Liver (tissue), 9 donors: ENCODE measurements around the gene CDRT4. TPM values are rescaled to one million over a fixed set of nuclear protein-coding genes. Genes with fewer than 3 reads are reported as not detected.

Experiments
- DNase-seq: peaks from one replicate; pipeline ENCODE4 v3.0.0-alpha.2; 2017; ENCODE audit warnings: low spot score
- H3K27ac ChIP-seq, 2 donors: one replicate each; pipeline ENCODE4 v1.7.0; 2013; ENCODE audit warnings: inconsistent platforms in 2 of 2, low read length in 2 of 2, control low read depth in 1 of 2, low read depth in 1 of 2, mild to moderate bottlenecking in 1 of 2
- H3K27me3 ChIP-seq, 4 donors: one replicate each; pipeline versions ENCODE4 v1.6.1 to v1.7.0; 2013; ENCODE audit warnings: low read length in 3 of 4, inconsistent platforms in 1 of 4, mild to moderate bottlenecking in 1 of 4, moderate library complexity in 1 of 4; ENCODE audit not compliant: control insufficient read depth in 4 of 4, insufficient read depth in 4 of 4
- H3K36me3 ChIP-seq, 4 donors: one replicate each; pipeline versions ENCODE4 v1.6.1 to v1.7.0; 2013; ENCODE audit warnings: low read length in 3 of 4, mild to moderate bottlenecking in 3 of 4, low read depth in 1 of 4, moderate library complexity in 1 of 4; ENCODE audit not compliant: control insufficient read depth in 4 of 4, insufficient read depth in 3 of 4
- H3K4me1 ChIP-seq, 4 donors: one replicate each; pipeline versions ENCODE4 v1.6.1 to v1.7.0; 2013; ENCODE audit warnings: low read length in 3 of 4, mild to moderate bottlenecking in 3 of 4, moderate library complexity in 1 of 4; ENCODE audit not compliant: control insufficient read depth in 4 of 4, insufficient read depth in 4 of 4
- H3K4me3 ChIP-seq, 3 donors: one replicate each; pipeline versions ENCODE4 v1.6.1 to v1.7.0; 2013; ENCODE audit warnings: low read length in 3 of 3, control low read depth in 1 of 3, low read depth in 1 of 3, mild to moderate bottlenecking in 1 of 3
- H3K9ac ChIP-seq, 2 donors: one replicate each; pipeline ENCODE4 v1.7.0; 2013; ENCODE audit warnings: low read length in 2 of 2, mild to moderate bottlenecking in 2 of 2, moderate library complexity in 2 of 2, control low read depth in 1 of 2, low read depth in 1 of 2
- H3K9me3 ChIP-seq, 4 donors: one replicate each; pipeline versions ENCODE4 v1.6.1 to v1.7.0; 2013; ENCODE audit warnings: low read length in 3 of 4; ENCODE audit not compliant: control insufficient read depth in 4 of 4
- ATF3 ChIP-seq: IDR thresholded peaks from 2 replicates; pipeline ENCODE4 v1.6.1; 2016; ENCODE audit warnings: antibody characterized with exemption
- CTCF ChIP-seq: fragments of 150-350 bp; IDR thresholded peaks from 2 replicates; pipeline ENCODE4 v1.5.1; 2017; ENCODE audit warnings: improper control_type of control experiment, low read depth, low read length; ENCODE audit not compliant: missing input control
- EGR1 ChIP-seq, 2 donors: IDR thresholded peaks; 2 replicates each; pipeline ENCODE4 v1.6.1; 2016 to 2018; ENCODE audit warnings: antibody characterized with exemption in 2 of 2, low read depth in 2 of 2
- FOXA1 ChIP-seq: IDR thresholded peaks from 2 replicates; pipeline ENCODE4 v1.6.1; 2016; ENCODE audit warnings: antibody characterized with exemption
- FOXA2 ChIP-seq: IDR thresholded peaks from 2 replicates; pipeline ENCODE4 v1.6.1; 2016; ENCODE audit warnings: antibody characterized with exemption
- GABPA ChIP-seq, 2 donors: IDR thresholded peaks in 1 of 2; conservative IDR thresholded peaks in 1 of 2; 2 replicates each; pipeline ENCODE4 v1.6.1; 2016; ENCODE audit warnings: antibody characterized with exemption in 2 of 2, mild to moderate bottlenecking in 1 of 2, moderate library complexity in 1 of 2
- HNF4A ChIP-seq, 2 donors: conservative IDR thresholded peaks; 2 replicates each; pipeline ENCODE4 v1.6.1; 2016; ENCODE audit warnings: antibody characterized with exemption in 2 of 2, mild to moderate bottlenecking in 2 of 2
- HNF4G ChIP-seq: IDR thresholded peaks from 2 replicates; pipeline ENCODE4 v1.6.1; 2016; ENCODE audit warnings: antibody characterized with exemption
- JUND ChIP-seq, 2 donors: IDR thresholded peaks; 2 replicates each; pipeline ENCODE4 v1.6.1; 2016; ENCODE audit warnings: antibody characterized with exemption in 2 of 2
- MAX ChIP-seq: IDR thresholded peaks from 2 replicates; pipeline ENCODE4 v1.6.1; 2016; ENCODE audit warnings: antibody characterized with exemption
- NR2F2 ChIP-seq: IDR thresholded peaks from 2 replicates; pipeline ENCODE4 v1.6.1; 2016; ENCODE audit warnings: antibody characterized with exemption
- RAD21 ChIP-seq, 2 donors: IDR thresholded peaks; 2 replicates each; pipeline ENCODE4 v1.6.1; 2016; ENCODE audit warnings: antibody characterized with exemption in 2 of 2, mild to moderate bottlenecking in 2 of 2
- REST ChIP-seq: IDR thresholded peaks from 2 replicates; pipeline ENCODE4 v1.6.1; 2016; ENCODE audit warnings: antibody characterized with exemption, mild to moderate bottlenecking
- RXRA ChIP-seq, 2 donors: IDR thresholded peaks; 2 replicates each; pipeline ENCODE4 v1.6.1; 2017 to 2018; ENCODE audit warnings: antibody characterized with exemption in 2 of 2, mild to moderate bottlenecking in 1 of 2
- SP1 ChIP-seq: IDR thresholded peaks from 2 replicates; pipeline ENCODE4 v1.6.1; 2018; ENCODE audit warnings: antibody characterized with exemption, mild to moderate bottlenecking
- TAF1 ChIP-seq: conservative IDR thresholded peaks from 2 replicates; pipeline ENCODE4 v1.6.1; 2016; ENCODE audit warnings: antibody characterized with exemption, mild to moderate bottlenecking
- YY1 ChIP-seq: IDR thresholded peaks from 2 replicates; pipeline ENCODE4 v1.6.1; 2016; ENCODE audit warnings: antibody characterized with exemption, mild to moderate bottlenecking
- ZBTB33 ChIP-seq: IDR thresholded peaks from 2 replicates; pipeline ENCODE4 v1.6.1; 2016; ENCODE audit warnings: antibody characterized with exemption
- WGBS: extraction: QIAGEN DNeasy Blood & Tissue Kit; methylation state at CpG from one replicate; pipeline ENCODE4 v1.1.7; 2013; 5-methylcytosine and 5-hydroxymethylcytosine counted together
- polyA plus RNA-seq, 2 donors: library from polyadenylated mRNA; stranded (reverse) in 1 of 2; unstranded in 1 of 2; fragments of 200-250 nt in 1 of 2; fragments of >200 nt in 1 of 2; fragmentation: Nextera tagmentation in 1 of 2; extraction: Ambion mirVana in 1 of 2; gene quantifications; one replicate each; pipeline versions ENCODE4 v1.2.1 to v1.2.3, GENCODE V29; 2013 to 2015
- total RNA-seq, 2 donors: library from RNA; depleted of rRNA; stranded (reverse); fragments of >200 nt; gene quantifications; one replicate each; pipeline ENCODE4 v1.2.3, GENCODE V29; 2014
- donor health status: healthy.
- donor health status: healthy.
- donor health status: healthy.
- donor health status: healthy.
- donor health status: healthy.

CDRT4 gene
- total and polyA plus RNA-seq, 4 donors: 0.43 to 3.3 (median 1.8) TPM; not detected in 1

- Histone ChIP-seq H3K36me3 (peaks cover 0 to 3% (median 0%) of the 10 kb centered on the region in 4 donors), H3K27me3 (no peaks in the 10 kb centered on the region), H3K9me3 (peaks cover 0 to 5% (median 1%) of the 10 kb centered on the region in 4 donors), H3K4me3 (no peak overlapping the region), H3K4me1 (no peaks in the 10 kb centered on the region), H3K9ac (no peak overlapping the region), H3K27ac (no peak overlapping the region)
- TF ChIP-seq FOXA2: no peak
- no peak for TF ChIP-seq ZBTB33
- no peak for TF ChIP-seq FOXA1
- WGBS: 98% methylated on average over 5 of the region's 5 CpGs
- DNase-seq: no peak
These were observed 13.1 kb downstream of the CDRT4 start for GRCh38 chr17:15454346-15454745.

- Histone ChIP-seq H3K9me3 (peaks cover 0 to 5% (median 1%) of the 10 kb centered on the region in 4 donors), H3K36me3 (peaks cover 0 to 3% (median 0%) of the 10 kb centered on the region in 4 donors), H3K27ac (no peak overlapping the region)
These were observed 13.6 kb downstream of the CDRT4 start for GRCh38 chr17:15453782-15454181.

More at GRCh38 chr17:15453782-15454181, 13.6 kb downstream of the CDRT4 start:
- no peak for DNase-seq
- no peak overlapping the region for H3K4me3 ChIP-seq
- 88% methylated on average over 3 of the region's 3 CpGs for WGBS
- H3K4me1 ChIP-seq: peaks cover 0 to under 1% (median 0%) of the 10 kb centered on the region in 4 donors
- no peak for TF ChIP-seq RXRA (IDR thresholded peaks at IDR 0.05)
- no peak for TF ChIP-seq ATF3
- TF ChIP-seq REST: no peak
- no peak for TF ChIP-seq RAD21 (IDR thresholded peaks at IDR 0.05)
- TF ChIP-seq TAF1: no peak
- TF ChIP-seq MAX: no peak
- no peak for TF ChIP-seq NR2F2
- TF ChIP-seq EGR1 (IDR thresholded peaks at IDR 0.05; ENCODE audit: low read depth in 2 of 2): no peak
- TF ChIP-seq SP1: no peak
- TF ChIP-seq HNF4G: no peak
- TF ChIP-seq FOXA2: no peak
- TF ChIP-seq ZBTB33: no peak
- TF ChIP-seq CTCF: no peak
- TF ChIP-seq YY1: no peak
- no peak for TF ChIP-seq FOXA1
- no peak for TF ChIP-seq HNF4A (conservative IDR thresholded peaks at IDR 0.05)
- TF ChIP-seq GABPA (IDR thresholded peaks at IDR 0.05 in 1 of 2, conservative IDR thresholded peaks at IDR 0.05 in 1 of 2): no peak
- no peak for TF ChIP-seq JUND (IDR thresholded peaks at IDR 0.05)
- no peak overlapping the region for H3K9ac ChIP-seq
- H3K27me3 ChIP-seq: no peaks in the 10 kb centered on the region
